Measurements from ENCODE around the gene B3GNT3.

B3GNT3 gene

GRCh38 chr19:17758515-17758914 lies 36.4 kb upstream of the B3GNT3 start:
- no peak for DNase-seq (ENCODE audit: low read depth in 2 of 2)
- TF ChIP-seq CTCF (IDR thresholded peaks at IDR 0.05; ENCODE audit: low read depth, low read length): no peak
- no peak overlapping the region for H3K4me3 ChIP-seq (replicated peaks in 1 of 2; ENCODE audit: low read depth in 2 of 2, low read length in 2 of 2)

GRCh38 chr19:17761148-17761547 lies 33.8 kb upstream of the B3GNT3 start:
- TF ChIP-seq CTCF (IDR thresholded peaks at IDR 0.05; ENCODE audit: low read depth, low read length): no peak
- no peak overlapping the region for H3K4me3 ChIP-seq (replicated peaks in 1 of 2; ENCODE audit: low read depth in 2 of 2, low read length in 2 of 2)
- DNase-seq (ENCODE audit: low read depth in 2 of 2): no peak

- DNase-seq (ENCODE audit: low read depth in 2 of 2): peak; percentile 68 to 80
- TF ChIP-seq CTCF (IDR thresholded peaks at IDR 0.05; ENCODE audit: low read depth, low read length): no peak
- no peak overlapping the region for H3K4me3 ChIP-seq (replicated peaks in 1 of 2; ENCODE audit: low read depth in 2 of 2, low read length in 2 of 2)
Measured at GRCh38 chr19:17762505-17763229, 32.3 kb upstream of the B3GNT3 start.

GRCh38 chr19:17764348-17764747 lies 30.6 kb upstream of the B3GNT3 start:
- DNase-seq (ENCODE audit: low read depth in 2 of 2): no peak
- H3K4me3 ChIP-seq (replicated peaks in 1 of 2; ENCODE audit: low read depth in 2 of 2, low read length in 2 of 2): no peak overlapping the region
- no peak for TF ChIP-seq CTCF (IDR thresholded peaks at IDR 0.05; ENCODE audit: low read depth, low read length)

GRCh38 chr19:17765069-17765618 lies 29.8 kb upstream of the B3GNT3 start:
- H3K4me3 ChIP-seq (replicated peaks in 1 of 2; ENCODE audit: low read depth in 2 of 2, low read length in 2 of 2): no peak overlapping the region
- DNase-seq (ENCODE audit: low read depth in 2 of 2): no peak
- no peak for TF ChIP-seq CTCF (IDR thresholded peaks at IDR 0.05; ENCODE audit: low read depth, low read length)

- TF ChIP-seq CTCF (IDR thresholded peaks at IDR 0.05; ENCODE audit: low read depth, low read length): peak; percentile 99
- H3K4me3 ChIP-seq (replicated peaks in 1 of 2; ENCODE audit: low read depth in 2 of 2, low read length in 2 of 2): peak overlapping the region; percentile 5 to 28
- DNase-seq (ENCODE audit: low read depth in 2 of 2): peak; percentile 87 to 91
Measured at GRCh38 chr19:17766543-17767131, 28.3 kb upstream of the B3GNT3 start.

Measured in cardiac fibroblast (primary cell).